Lower lobe of right lung (tissue), 2 donors: ENCODE measurements around the gene MXRA8. TPM values are rescaled to one million over a fixed set of nuclear protein-coding genes. Genes with fewer than 3 reads are reported as not detected.

ENCODE experiments used
- ATAC-seq, 2 donors: fragments of 200-7000 bp; cut with Tn5 transposase; one replicate each; pipeline ENCODE4 v1.9.1; 2020 to 2022; ENCODE audit warnings: mild to moderate bottlenecking in 2 of 2, moderate library complexity in 2 of 2
- DNase-seq: peaks from one replicate; pipeline ENCODE4 v3.0.0-alpha.2; 2020
- H3K27ac ChIP-seq: fragments of 200-600 bp; one replicate; pipeline ENCODE4 v1.8.0; 2022
- H3K27me3 ChIP-seq: fragments of 200-600 bp; one replicate; pipeline ENCODE4 v1.8.0; 2022; ENCODE audit warnings: low read depth
- H3K36me3 ChIP-seq: fragments of 200-600 bp; one replicate; pipeline ENCODE4 v1.8.0; 2022; ENCODE audit warnings: mild to moderate bottlenecking
- H3K4me1 ChIP-seq: fragments of 200-600 bp; one replicate; pipeline ENCODE4 v1.8.0; 2022
- H3K4me3 ChIP-seq: fragments of 200-600 bp; one replicate; pipeline ENCODE4 v1.8.0; 2022; ENCODE audit warnings: mild to moderate bottlenecking
- H3K9me3 ChIP-seq: fragments of 200-600 bp; one replicate; pipeline ENCODE4 v1.8.0; 2022
- intact Hi-C: fragments of 100-400 bp; cut with DNase I; formaldehyde crosslinking; loops from one replicate; pipeline ENCODE4 v1.11.0; 2022
- total RNA-seq: library from RNA; stranded (reverse); fragmentation: NEBNext Ultra II Directional; extraction: Animal tissue kit (Norgen Biotek cat#: 25700); gene quantifications from one replicate; pipeline ENCODE4 v1.2.1, GENCODE V29; 2021
- TF ChIP-seq, protein P1 (sequence below): fragments of 200-600 bp; IDR thresholded peaks from one replicate; pipeline ENCODE4 v1.8.0; 2022; ENCODE audit warnings: antibody characterized with exemption, mild to moderate bottlenecking
- donor health status: DM: no; HTN: yes; CAD: no; lungs with severe emphysema.

Gene MXRA8
- total RNA-seq, 1 donor from 2014 or later, result 39.3 TPM

DNA sequence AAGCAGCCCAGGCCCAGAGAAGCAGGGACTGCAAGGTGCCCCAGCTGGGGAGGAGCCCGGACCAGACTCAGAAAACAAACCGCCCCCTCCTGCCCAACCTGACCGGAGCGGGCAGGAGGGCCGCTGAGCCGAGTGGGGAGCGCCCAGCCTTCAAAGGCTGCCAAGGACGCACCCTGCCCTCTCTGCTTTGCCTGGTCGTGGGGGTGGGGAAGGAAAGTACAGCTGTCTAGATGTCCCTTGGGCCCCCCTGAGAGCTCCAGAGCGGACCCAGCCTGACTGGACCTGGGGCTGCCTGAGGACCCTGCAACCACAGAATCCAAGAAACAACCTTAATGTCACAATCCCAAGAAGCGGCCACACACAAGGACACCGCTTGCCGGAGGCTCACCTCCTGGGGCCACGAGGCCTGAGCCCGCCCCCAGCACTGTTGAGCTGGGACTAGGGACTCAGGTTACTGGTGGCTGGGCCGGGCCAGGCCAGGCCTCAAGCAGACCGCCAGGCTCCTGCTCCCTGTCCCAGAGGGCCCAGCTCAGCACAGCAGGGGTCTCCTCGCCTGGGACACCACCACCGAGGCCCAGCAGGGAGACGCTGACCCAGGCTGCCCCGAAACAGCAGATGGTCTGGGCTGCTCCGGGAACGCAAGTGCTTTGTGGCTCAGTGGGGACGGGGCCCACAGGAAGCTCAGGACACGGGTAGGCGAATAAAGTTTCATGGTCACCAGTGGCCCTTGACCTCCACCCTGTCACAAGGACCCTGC is 10.5 kb downstream of the MXRA8 start:
- no peaks in the 10 kb centered on the region for H3K36me3 ChIP-seq
- no peaks in the 10 kb centered on the region for H3K9me3 ChIP-seq
- DNase-seq (no peak), ATAC-seq (peak; percentile 48 to 51)
- TF ChIP-seq, protein P1, sequence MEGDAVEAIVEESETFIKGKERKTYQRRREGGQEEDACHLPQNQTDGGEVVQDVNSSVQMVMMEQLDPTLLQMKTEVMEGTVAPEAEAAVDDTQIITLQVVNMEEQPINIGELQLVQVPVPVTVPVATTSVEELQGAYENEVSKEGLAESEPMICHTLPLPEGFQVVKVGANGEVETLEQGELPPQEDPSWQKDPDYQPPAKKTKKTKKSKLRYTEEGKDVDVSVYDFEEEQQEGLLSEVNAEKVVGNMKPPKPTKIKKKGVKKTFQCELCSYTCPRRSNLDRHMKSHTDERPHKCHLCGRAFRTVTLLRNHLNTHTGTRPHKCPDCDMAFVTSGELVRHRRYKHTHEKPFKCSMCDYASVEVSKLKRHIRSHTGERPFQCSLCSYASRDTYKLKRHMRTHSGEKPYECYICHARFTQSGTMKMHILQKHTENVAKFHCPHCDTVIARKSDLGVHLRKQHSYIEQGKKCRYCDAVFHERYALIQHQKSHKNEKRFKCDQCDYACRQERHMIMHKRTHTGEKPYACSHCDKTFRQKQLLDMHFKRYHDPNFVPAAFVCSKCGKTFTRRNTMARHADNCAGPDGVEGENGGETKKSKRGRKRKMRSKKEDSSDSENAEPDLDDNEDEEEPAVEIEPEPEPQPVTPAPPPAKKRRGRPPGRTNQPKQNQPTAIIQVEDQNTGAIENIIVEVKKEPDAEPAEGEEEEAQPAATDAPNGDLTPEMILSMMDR, result no peak
- peak overlapping the region; percentile 72 for H3K4me3 ChIP-seq
- intact Hi-C loops, result no loop called here
- H3K4me1 ChIP-seq, result peaks cover 56% of the 10 kb centered on the region
- peaks cover 4% of the 10 kb centered on the region for H3K27me3 ChIP-seq
- H3K27ac ChIP-seq, result peak overlapping the region; percentile 78

DNA sequence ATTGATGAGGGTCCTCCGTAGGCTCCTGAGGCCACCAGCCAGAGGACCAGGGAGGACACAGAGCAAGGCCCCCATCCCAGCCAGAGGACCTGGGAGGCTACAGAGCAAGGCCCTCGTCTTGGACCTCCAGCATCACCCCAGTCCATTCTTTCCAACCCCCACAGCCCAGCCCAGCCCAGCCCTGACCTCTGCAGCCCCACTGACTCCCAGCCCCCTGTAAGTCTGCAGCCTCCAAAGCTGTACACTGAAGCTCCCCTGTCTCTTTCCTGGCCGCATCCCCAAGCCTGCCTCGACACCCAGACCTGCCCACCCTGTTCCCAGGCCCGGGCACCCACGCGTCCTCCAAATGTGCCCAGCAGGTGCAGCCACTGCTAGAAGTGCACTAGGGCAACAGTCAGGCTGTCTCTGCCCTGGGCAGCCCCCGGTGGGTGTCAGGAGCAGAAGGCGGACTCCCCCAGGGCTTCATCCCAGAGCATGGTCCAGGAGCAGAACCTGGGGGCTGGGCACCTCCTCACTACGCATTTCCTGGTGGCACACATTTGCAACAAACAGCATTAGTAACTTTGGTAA is 11.2 kb downstream of the MXRA8 start:
- TF ChIP-seq, protein P1, result no peak
- ATAC-seq, result no peak
- intact Hi-C loops, result no loop called here
- H3K9me3 ChIP-seq, result no peaks in the 10 kb centered on the region
- H3K27me3 ChIP-seq, result no peaks in the 10 kb centered on the region
- peaks cover 49% of the 10 kb centered on the region for H3K4me1 ChIP-seq
- H3K4me3 ChIP-seq, result peak overlapping the region; percentile 72
- no peak for DNase-seq
- no peaks in the 10 kb centered on the region for H3K36me3 ChIP-seq
- peak overlapping the region; percentile 78 for H3K27ac ChIP-seq

DNA sequence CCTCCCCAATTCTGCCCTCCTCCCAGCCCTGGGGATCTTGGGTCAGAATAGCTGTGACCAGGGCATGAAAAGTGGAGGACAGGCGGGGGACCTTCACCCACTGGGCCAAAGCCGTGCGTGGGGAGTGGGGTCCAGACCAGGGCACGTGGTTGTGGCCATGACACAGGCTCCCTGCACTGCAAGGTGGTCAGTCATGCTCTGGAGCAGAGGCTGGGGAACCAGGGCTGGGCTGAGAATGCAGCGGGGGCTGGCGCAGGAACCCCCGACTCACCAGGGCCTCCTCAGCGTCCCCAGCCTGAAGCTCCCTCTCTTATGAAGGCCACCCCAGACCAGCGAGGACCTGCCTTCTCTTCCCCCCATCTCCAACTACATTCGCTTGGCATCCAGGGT is 11.9 kb downstream of the MXRA8 start:
- DNase-seq (no peak), ATAC-seq (no peak)
- TF ChIP-seq, protein P1, result no peak
- Histone ChIP-seq H3K4me1 (peaks cover 43% of the 10 kb centered on the region), H3K9me3 (no peaks in the 10 kb centered on the region), H3K27me3 (no peaks in the 10 kb centered on the region), H3K27ac (peak overlapping the region; percentile 46), H3K4me3 (no peak overlapping the region), H3K36me3 (peaks cover 4% of the 10 kb centered on the region)
- intact Hi-C loops, result no loop called here

DNA sequence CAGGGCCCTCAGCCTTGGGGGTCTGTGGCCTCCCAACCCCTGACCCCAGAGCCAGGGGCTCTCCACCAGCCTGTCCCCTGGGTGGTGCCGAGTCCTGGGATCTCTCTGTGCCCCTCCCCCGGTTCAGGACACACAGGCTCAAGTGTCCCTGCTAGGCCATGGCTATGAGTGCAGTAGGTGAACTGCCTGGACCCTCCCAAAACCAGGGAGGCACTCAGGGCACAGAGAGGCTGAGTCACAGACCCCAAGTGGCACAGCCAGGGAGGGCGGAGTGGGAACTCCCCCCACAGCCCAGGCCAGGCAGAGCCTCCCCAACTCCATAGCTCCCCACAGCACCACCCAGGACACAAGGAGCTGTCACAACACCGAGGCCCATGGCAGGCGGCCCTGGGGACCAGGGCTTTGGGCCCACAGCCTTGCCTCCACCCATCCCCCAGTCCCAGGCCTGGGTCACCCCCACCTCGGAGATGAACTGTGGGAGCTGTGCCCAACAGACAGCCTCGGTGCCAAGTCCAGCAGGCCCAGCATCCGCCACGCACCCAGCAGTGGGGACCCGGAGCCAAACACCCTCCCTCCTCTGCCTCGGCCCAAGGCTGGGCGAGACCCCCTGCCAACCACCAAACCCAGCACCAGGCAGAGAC is 12.4 kb downstream of the MXRA8 start:
- ATAC-seq (no peak), DNase-seq (no peak)
- H3K9me3 ChIP-seq, result no peaks in the 10 kb centered on the region
- intact Hi-C loops, result no loop called here
- H3K4me1 ChIP-seq, result peaks cover 41% of the 10 kb centered on the region
- peak overlapping the region; percentile 46 for H3K27ac ChIP-seq
- H3K27me3 ChIP-seq, result no peaks in the 10 kb centered on the region
- TF ChIP-seq, protein P1, result no peak
- H3K36me3 ChIP-seq, result peaks cover 8% of the 10 kb centered on the region
- no peak overlapping the region for H3K4me3 ChIP-seq

DNA sequence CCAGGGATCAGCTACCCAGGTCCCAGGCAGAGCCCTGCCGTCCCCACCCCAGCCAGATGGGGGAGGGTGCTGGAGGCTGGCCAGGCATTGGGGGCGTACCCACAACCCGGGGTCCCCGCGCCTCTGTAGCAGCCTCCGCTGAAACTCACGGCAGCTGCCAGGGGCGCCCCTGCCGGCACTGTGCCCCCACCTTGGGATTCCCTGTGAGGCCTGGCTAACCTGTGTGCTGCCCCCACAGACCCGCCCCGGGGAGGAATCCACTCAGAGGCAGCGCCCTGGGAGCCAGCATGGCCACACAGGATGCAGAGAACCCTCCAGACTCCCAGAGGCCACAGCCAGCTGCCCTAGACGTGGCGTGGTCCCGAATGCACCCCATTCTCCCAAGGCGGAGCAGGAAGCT is 13.0 kb downstream of the MXRA8 start:
- Histone ChIP-seq H3K27me3 (no peaks in the 10 kb centered on the region), H3K27ac (peak overlapping the region; percentile 46), H3K9me3 (no peaks in the 10 kb centered on the region), H3K4me3 (no peak overlapping the region), H3K36me3 (peaks cover 9% of the 10 kb centered on the region), H3K4me1 (peaks cover 41% of the 10 kb centered on the region)
- intact Hi-C loops, result no loop called here
- TF ChIP-seq, protein P1, result no peak
- DNase-seq, result no peak
- peak; percentile 11 to 12 for ATAC-seq
